Measurements from ENCODE around the gene PNLIPRP2. TPM values are rescaled to one million over a fixed set of nuclear protein-coding genes. Genes with fewer than 3 reads are reported as not detected.

Gene PNLIPRP2
- total RNA-seq, 2 donors from 2014 or later, result not detected

GRCh38 chr10:116636976-116637375, 16.2 kb downstream of the PNLIPRP2 start:
- ATAC-seq, result no peak
- no peak for DNase-seq
- intact Hi-C loops (cut with DNase I), result no loop called here

GRCh38 chr10:116637830-116638229, 17.1 kb downstream of the PNLIPRP2 start:
- ATAC-seq (no peak), DNase-seq (no peak)
- intact Hi-C loops (cut with DNase I), result no loop called here

GRCh38 chr10:116646502-116646901, 25.7 kb downstream of the PNLIPRP2 start:
- no peak for DNase-seq
- no peak for ATAC-seq
- intact Hi-C loops (cut with DNase I), result no loop called here

- ATAC-seq (no peak), DNase-seq (no peak)
- intact Hi-C loops (cut with DNase I), result no loop called here
Observed at GRCh38 chr10:116648903-116649302, 28.1 kb downstream of the PNLIPRP2 start.

- intact Hi-C loops (cut with DNase I), result no loop called here
Observed at GRCh38 chr10:116653885-116654284, 33.1 kb downstream of the PNLIPRP2 start.

GRCh38 chr10:116654816-116655215, 34.1 kb downstream of the PNLIPRP2 start:
- ATAC-seq (no peak), DNase-seq (no peak)
- intact Hi-C loops (cut with DNase I), result no loop called here

More at GRCh38 chr10:116653885-116654284, 33.1 kb downstream of the PNLIPRP2 start:
- DNase-seq (no peak), ATAC-seq (no peak)

- ATAC-seq (no peak), DNase-seq (no peak)
- intact Hi-C loops (cut with DNase I), result no loop called here
Observed at GRCh38 chr10:116655568-116655967, 34.8 kb downstream of the PNLIPRP2 start.

- intact Hi-C loops (cut with DNase I), result no loop called here
- DNase-seq (no peak), ATAC-seq (no peak)
Observed at GRCh38 chr10:116656044-116656443, 35.3 kb downstream of the PNLIPRP2 start.

GRCh38 chr10:116657863-116658551, 37.3 kb downstream of the PNLIPRP2 start:
- intact Hi-C loops (cut with DNase I), result no loop called here
- ATAC-seq, result no peak
- no peak for DNase-seq

GRCh38 chr10:116659049-116659670, 38.4 kb downstream of the PNLIPRP2 start:
- ATAC-seq (no peak), DNase-seq (no peak)
- intact Hi-C loops (cut with DNase I), result no loop called here

GRCh38 chr10:116660860-116661259, 40.1 kb downstream of the PNLIPRP2 start:
- DNase-seq (no peak), ATAC-seq (no peak)
- intact Hi-C loops (cut with DNase I), result no loop called here

GRCh38 chr10:116663342-116663741, 42.6 kb downstream of the PNLIPRP2 start:
- intact Hi-C loops (cut with DNase I), result no loop called here
- ATAC-seq, result no peak
- DNase-seq, result no peak

GRCh38 chr10:116664631-116665030, 43.9 kb downstream of the PNLIPRP2 start:
- DNase-seq (no peak), ATAC-seq (no peak)
- intact Hi-C loops (cut with DNase I), result no loop called here

- intact Hi-C loops (cut with DNase I), result no loop called here
Observed at GRCh38 chr10:116665541-116666125, 44.9 kb downstream of the PNLIPRP2 start.

GRCh38 chr10:116667484-116667883, 46.7 kb downstream of the PNLIPRP2 start:
- DNase-seq (no peak), ATAC-seq (no peak)
- intact Hi-C loops (cut with DNase I), result no loop called here

More at GRCh38 chr10:116665541-116666125, 44.9 kb downstream of the PNLIPRP2 start:
- ATAC-seq (peak; percentile 68 to 76), DNase-seq (peak; percentile 39)

GRCh38 chr10:116668018-116668417, 47.3 kb downstream of the PNLIPRP2 start:
- intact Hi-C loops (cut with DNase I), result no loop called here
- ATAC-seq (no peak), DNase-seq (no peak)

GRCh38 chr10:116668446-116668845, 47.7 kb downstream of the PNLIPRP2 start:
- no peak for DNase-seq
- ATAC-seq, result no peak
- intact Hi-C loops (cut with DNase I), result no loop called here

GRCh38 chr10:116669080-116669479, 48.3 kb downstream of the PNLIPRP2 start:
- ATAC-seq, result no peak
- intact Hi-C loops (cut with DNase I), result no loop called here
- no peak for DNase-seq

- peak; percentile 33 to 55 for ATAC-seq
- intact Hi-C loops (cut with DNase I), result no loop called here
Observed at GRCh38 chr10:116669832-116670644, 49.3 kb downstream of the PNLIPRP2 start.

GRCh38 chr10:116670706-116671105, 50.0 kb downstream of the PNLIPRP2 start:
- intact Hi-C loops (cut with DNase I), result no loop called here
- ATAC-seq (no peak), DNase-seq (no peak)

More at GRCh38 chr10:116669832-116670644, 49.3 kb downstream of the PNLIPRP2 start:
- DNase-seq, result no peak

All from left cardiac atrium (tissue), 4 donors.